HepG2 (cell line): ENCODE results near the gene AHCYL1. TPM values are rescaled to one million over a fixed set of nuclear protein-coding genes. Genes with fewer than 3 reads are reported as not detected.
A peak's percentile ranks its signal among the peaks of the same experiment; 100 is the strongest.

Source experiments
- ATAD3A ChIP-seq: sonication (generic); formaldehyde crosslinking; IDR thresholded peaks from 2 replicates; pipeline ENCODE4 v1.4.0; 2020; ENCODE audit warnings: missing genetic modification reagents
- ATF7 ChIP-seq, 2 experiments: fragments of 450-650 bp in 1 of 2; sonication (generic) in 1 of 2; formaldehyde crosslinking in 1 of 2; IDR thresholded peaks; 2 replicates each; pipeline versions ENCODE4 v1.4.0 to v1.6.1; 2016 to 2020; ENCODE audit warnings: antibody characterized with exemption in 1 of 2, mild to moderate bottlenecking in 1 of 2, missing genetic modification reagents in 1 of 2
- DNMT1 ChIP-seq: sonication (generic); formaldehyde crosslinking; IDR thresholded peaks from 2 replicates; pipeline ENCODE4 v1.5.1; 2020; ENCODE audit warnings: mild to moderate bottlenecking, missing genetic modification reagents
- JUND ChIP-seq: sonication (generic); formaldehyde crosslinking; IDR thresholded peaks from 2 replicates; pipeline ENCODE4 v1.8.0; 2022; ENCODE audit warnings: mild to moderate bottlenecking, missing genetic modification reagents
- MTA1 ChIP-seq: sonication (generic); formaldehyde crosslinking; IDR thresholded peaks from 2 replicates; pipeline ENCODE4 v1.4.0; 2020; ENCODE audit warnings: missing genetic modification reagents, mild to moderate bottlenecking, borderline replicate concordance
- NFIB ChIP-seq: sonication (generic); formaldehyde crosslinking; IDR thresholded peaks from 2 replicates; pipeline ENCODE4 v1.9.0; 2021; ENCODE audit warnings: missing genetic modification reagents, mild to moderate bottlenecking, borderline replicate concordance
- NFYC ChIP-seq: IDR thresholded peaks from 2 replicates; pipeline ENCODE4 v1.6.1; 2016; ENCODE audit warnings: missing genetic modification reagents, missing compliant biosample characterization
- PAX8 ChIP-seq: sonication (generic); formaldehyde crosslinking; IDR thresholded peaks from 2 replicates; pipeline ENCODE4 v1.8.0; 2022; ENCODE audit warnings: mild to moderate bottlenecking, missing genetic modification reagents, borderline replicate concordance
- PHB2 ChIP-seq: fragments of 450-650 bp; IDR thresholded peaks from 2 replicates; pipeline ENCODE4 v1.6.1; 2018; ENCODE audit not compliant: partially characterized antibody
- RARA ChIP-seq: IDR thresholded peaks from 2 replicates; pipeline ENCODE4 v1.6.1; 2016; ENCODE audit warnings: missing genetic modification reagents, missing compliant biosample characterization
- RXRA ChIP-seq: sonication (generic); formaldehyde crosslinking; IDR thresholded peaks from 2 replicates; pipeline ENCODE4 v1.5.1; 2020; ENCODE audit warnings: missing genetic modification reagents
- SUZ12 ChIP-seq: fragments of 150-350 bp; IDR thresholded peaks from 2 replicates; pipeline ENCODE4 v1.6.1; 2014; ENCODE audit warnings: low read depth, low read length
- ZBTB38 ChIP-seq: sonication (generic); formaldehyde crosslinking; IDR thresholded peaks from 2 replicates; pipeline ENCODE4 v1.5.1; 2020; ENCODE audit warnings: mild to moderate bottlenecking, missing genetic modification reagents
- ZNF563 ChIP-seq: sonication (generic); formaldehyde crosslinking; IDR thresholded peaks from 2 replicates; pipeline ENCODE4 v1.8.0; 2022; ENCODE audit warnings: mild to moderate bottlenecking, moderate library complexity, missing genetic modification reagents
- ZNF644 ChIP-seq: IDR thresholded peaks from 2 replicates; pipeline ENCODE4 v1.6.1; 2016; ENCODE audit warnings: low read depth
- ZNF773 ChIP-seq: sonication (generic); formaldehyde crosslinking; IDR thresholded peaks from 2 replicates; pipeline ENCODE4 v1.4.0; 2020; ENCODE audit warnings: missing genetic modification reagents, borderline replicate concordance
- polyA plus RNA-seq, 8 experiments: library from polyadenylated mRNA; depleted of rRNA in 3 of 8; stranded (reverse) in 7 of 8; unstranded in 1 of 8; fragments of >200 nt; fragmentation: Illumina TruSeq in 4 of 8; extraction: Trizol in 4 of 8; gene quantifications; 2 replicates each; pipeline versions ENCODE4 v1.2.1 to v1.2.3, GENCODE V29; 2011 to 2016; ENCODE audit warnings: low read depth in 4 of 8, missing spikeins in 1 of 8, mixed read lengths in 1 of 8; ENCODE audit not compliant: insufficient read depth in 1 of 8
- total RNA-seq, 5 experiments: library from RNA; depleted of rRNA; stranded (reverse); fragments of >200 nt; fragmentation: Illumina TruSeq; extraction: Trizol; gene quantifications; 2 replicates each; pipeline ENCODE4 v1.2.3, GENCODE V29; 2016; ENCODE audit warnings: low read depth in 1 of 5
- TF ChIP-seq, protein P1 (sequence below): sonication (generic); formaldehyde crosslinking; IDR thresholded peaks from 2 replicates; pipeline ENCODE4 v1.4.0; 2020; ENCODE audit warnings: missing genetic modification reagents
- TF ChIP-seq, protein P2 (sequence below): sonication (generic); formaldehyde crosslinking; IDR thresholded peaks from 2 replicates; pipeline ENCODE4 v1.5.0; 2020; ENCODE audit warnings: mild to moderate bottlenecking, missing genetic modification reagents
- TF ChIP-seq, protein P3 (sequence below): sonication (generic); formaldehyde crosslinking; IDR thresholded peaks from 2 replicates; pipeline ENCODE4 v1.4.0; 2020; ENCODE audit warnings: missing genetic modification reagents
- TF ChIP-seq, protein P4 (sequence below): sonication (generic); formaldehyde crosslinking; IDR thresholded peaks from 2 replicates; pipeline ENCODE4 v1.4.0; 2020; ENCODE audit warnings: missing genetic modification reagents

Gene AHCYL1
- total and polyA plus RNA-seq, 2 of the 13 experiments (the other 11 are each of a cell fraction or from before 2014, with no cell fraction given), result 40.9 to 76.3 TPM

DNA sequence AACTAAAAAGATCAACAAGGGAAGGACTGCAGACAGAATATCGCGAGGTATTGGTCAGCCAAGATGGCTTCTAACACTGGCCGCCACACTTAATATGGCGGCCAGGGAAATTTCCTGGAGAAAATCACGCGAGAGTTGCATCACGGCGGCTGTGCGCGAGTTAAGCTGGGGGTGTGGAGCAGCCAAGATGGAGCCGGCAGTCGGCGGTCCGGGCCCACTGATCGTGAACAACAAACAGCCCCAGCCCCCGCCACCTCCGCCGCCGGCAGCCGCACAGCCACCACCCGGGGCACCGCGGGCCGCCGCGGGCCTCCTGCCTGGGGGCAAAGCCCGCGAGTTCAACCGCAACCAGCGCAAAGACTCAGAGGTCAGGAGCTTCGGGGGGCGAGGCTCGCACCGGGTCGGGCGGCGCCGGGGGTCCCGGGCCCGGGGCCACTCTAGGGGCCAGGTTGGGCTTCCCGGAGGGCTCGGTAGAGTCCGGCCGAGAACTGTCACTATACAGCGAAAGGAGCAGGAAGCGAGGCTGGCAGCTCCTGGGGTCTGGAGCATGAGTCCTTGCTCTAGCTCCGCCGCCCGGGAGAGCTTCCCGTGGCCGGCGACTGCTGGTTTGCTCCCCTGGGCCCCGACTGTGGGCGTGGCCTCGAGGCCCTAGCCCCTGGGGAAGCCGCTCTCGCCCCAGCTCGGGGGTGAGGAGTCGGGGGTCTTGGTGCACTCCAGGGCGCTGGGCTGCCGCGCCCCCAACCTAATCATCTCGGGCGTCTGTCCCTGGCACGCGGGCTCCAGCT, 50.1 kb downstream of the AHCYL1 start, which contains the start of gene STRIP1 (continued):
- TF ChIP-seq, protein P1, sequence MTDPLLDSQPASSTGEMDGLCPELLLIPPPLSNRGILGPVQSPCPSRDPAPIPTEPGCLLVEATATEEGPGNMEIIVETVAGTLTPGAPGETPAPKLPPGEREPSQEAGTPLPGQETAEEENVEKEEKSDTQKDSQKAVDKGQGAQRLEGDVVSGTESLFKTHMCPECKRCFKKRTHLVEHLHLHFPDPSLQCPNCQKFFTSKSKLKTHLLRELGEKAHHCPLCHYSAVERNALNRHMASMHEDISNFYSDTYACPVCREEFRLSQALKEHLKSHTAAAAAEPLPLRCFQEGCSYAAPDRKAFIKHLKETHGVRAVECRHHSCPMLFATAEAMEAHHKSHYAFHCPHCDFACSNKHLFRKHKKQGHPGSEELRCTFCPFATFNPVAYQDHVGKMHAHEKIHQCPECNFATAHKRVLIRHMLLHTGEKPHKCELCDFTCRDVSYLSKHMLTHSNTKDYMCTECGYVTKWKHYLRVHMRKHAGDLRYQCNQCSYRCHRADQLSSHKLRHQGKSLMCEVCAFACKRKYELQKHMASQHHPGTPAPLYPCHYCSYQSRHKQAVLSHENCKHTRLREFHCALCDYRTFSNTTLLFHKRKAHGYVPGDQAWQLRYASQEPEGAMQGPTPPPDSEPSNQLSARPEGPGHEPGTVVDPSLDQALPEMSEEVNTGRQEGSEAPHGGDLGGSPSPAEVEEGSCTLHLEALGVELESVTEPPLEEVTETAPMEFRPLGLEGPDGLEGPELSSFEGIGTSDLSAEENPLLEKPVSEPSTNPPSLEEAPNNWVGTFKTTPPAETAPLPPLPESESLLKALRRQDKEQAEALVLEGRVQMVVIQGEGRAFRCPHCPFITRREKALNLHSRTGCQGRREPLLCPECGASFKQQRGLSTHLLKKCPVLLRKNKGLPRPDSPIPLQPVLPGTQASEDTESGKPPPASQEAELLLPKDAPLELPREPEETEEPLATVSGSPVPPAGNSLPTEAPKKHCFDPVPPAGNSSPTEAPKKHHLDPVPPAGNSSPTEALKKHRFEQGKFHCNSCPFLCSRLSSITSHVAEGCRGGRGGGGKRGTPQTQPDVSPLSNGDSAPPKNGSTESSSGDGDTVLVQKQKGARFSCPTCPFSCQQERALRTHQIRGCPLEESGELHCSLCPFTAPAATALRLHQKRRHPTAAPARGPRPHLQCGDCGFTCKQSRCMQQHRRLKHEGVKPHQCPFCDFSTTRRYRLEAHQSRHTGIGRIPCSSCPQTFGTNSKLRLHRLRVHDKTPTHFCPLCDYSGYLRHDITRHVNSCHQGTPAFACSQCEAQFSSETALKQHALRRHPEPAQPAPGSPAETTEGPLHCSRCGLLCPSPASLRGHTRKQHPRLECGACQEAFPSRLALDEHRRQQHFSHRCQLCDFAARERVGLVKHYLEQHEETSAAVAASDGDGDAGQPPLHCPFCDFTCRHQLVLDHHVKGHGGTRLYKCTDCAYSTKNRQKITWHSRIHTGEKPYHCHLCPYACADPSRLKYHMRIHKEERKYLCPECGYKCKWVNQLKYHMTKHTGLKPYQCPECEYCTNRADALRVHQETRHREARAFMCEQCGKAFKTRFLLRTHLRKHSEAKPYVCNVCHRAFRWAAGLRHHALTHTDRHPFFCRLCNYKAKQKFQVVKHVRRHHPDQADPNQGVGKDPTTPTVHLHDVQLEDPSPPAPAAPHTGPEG (CRISPR knock-in tag), result peak; percentile 39; the same call in 1 of the 2 replicates
- TF ChIP-seq DNMT1 (CRISPR knock-in tag) (0 out of 2 replicates have a peak, but pooled peaks have one; percentile 82), ZBTB38 (CRISPR knock-in tag) (0 out of 2 replicates have a peak, but pooled peaks have one; percentile 16), ZNF644 (no peak), NFYC (CRISPR knock-in tag) (no peak), ATAD3A (CRISPR knock-in tag) (no peak), ATF7 (IDR thresholded peaks at IDR 0.05) (no peak), ATF7 (CRISPR knock-in tag; IDR thresholded peaks at IDR 0.05) (no peak), ZNF773 (CRISPR knock-in tag) (peak; percentile 36; the same call in 1 of the 2 replicates), NFIB (CRISPR knock-in tag) (no peak), JUND (CRISPR knock-in tag) (no peak), PHB2 (no peak), SUZ12 (no peak), MTA1 (peak; percentile 63; the same call in 1 of the 2 replicates), RARA (no peak), ZNF563 (CRISPR knock-in tag) (peak; percentile 88), RXRA (CRISPR knock-in tag) (no peak), PAX8 (no peak)
- TF ChIP-seq, protein P2, sequence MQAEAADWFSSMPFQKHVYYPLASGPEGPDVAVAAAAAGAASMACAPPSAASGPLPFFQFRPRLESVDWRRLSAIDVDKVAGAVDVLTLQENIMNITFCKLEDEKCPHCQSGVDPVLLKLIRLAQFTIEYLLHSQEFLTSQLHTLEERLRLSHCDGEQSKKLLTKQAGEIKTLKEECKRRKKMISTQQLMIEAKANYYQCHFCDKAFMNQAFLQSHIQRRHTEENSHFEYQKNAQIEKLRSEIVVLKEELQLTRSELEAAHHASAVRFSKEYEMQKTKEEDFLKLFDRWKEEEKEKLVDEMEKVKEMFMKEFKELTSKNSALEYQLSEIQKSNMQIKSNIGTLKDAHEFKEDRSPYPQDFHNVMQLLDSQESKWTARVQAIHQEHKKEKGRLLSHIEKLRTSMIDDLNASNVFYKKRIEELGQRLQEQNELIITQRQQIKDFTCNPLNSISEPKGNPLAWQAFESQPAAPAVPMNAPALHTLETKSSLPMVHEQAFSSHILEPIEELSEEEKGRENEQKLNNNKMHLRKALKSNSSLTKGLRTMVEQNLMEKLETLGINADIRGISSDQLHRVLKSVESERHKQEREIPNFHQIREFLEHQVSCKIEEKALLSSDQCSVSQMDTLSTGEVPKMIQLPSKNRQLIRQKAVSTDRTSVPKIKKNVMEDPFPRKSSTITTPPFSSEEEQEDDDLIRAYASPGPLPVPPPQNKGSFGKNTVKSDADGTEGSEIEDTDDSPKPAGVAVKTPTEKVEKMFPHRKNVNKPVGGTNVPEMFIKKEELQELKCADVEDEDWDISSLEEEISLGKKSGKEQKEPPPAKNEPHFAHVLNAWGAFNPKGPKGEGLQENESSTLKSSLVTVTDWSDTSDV (CRISPR knock-in tag), result no peak
- TF ChIP-seq, protein P3, sequence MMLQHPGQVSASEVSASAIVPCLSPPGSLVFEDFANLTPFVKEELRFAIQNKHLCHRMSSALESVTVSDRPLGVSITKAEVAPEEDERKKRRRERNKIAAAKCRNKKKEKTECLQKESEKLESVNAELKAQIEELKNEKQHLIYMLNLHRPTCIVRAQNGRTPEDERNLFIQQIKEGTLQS, result peak; percentile 63; the same call in 1 of the 2 replicates
- TF ChIP-seq, protein P4, sequence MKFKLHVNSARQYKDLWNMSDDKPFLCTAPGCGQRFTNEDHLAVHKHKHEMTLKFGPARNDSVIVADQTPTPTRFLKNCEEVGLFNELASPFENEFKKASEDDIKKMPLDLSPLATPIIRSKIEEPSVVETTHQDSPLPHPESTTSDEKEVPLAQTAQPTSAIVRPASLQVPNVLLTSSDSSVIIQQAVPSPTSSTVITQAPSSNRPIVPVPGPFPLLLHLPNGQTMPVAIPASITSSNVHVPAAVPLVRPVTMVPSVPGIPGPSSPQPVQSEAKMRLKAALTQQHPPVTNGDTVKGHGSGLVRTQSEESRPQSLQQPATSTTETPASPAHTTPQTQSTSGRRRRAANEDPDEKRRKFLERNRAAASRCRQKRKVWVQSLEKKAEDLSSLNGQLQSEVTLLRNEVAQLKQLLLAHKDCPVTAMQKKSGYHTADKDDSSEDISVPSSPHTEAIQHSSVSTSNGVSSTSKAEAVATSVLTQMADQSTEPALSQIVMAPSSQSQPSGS (CRISPR knock-in tag), result no peak
